ENCODE data around the gene AKT1S1. TPM values are rescaled to one million over a fixed set of nuclear protein-coding genes. Genes with fewer than 3 reads are reported as not detected.

AKT1S1 gene
- total RNA-seq, 4 donors from 2014 or later = 2.6 to 26.7 (median 5.9) TPM

DNA sequence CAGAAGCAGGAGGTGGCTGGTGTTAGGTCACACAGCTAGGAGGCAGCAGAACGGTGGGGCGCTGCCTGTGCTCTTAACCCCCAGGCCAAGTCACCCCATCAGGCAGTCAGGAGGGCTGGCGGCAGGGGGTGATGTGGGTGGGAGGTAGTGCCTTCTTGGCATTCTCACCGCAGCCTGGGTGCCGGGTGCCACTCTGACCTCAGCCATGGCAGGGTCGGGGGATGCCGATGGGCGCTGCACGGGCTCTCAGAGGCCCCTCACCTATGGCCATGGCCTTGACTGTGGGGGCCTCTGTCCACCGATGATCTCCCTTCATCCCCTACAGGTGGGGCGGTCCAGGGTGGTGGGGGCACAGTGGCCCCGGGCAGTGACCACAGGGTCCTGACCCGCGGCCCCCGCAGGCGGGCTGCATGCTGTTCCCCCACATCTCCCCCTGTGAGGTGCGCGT lies 20.6 kb downstream of the AKT1S1 start:
- Histone ChIP-seq H3K9me3 (no peaks in the 10 kb centered on the region), H3K36me3 (no peaks in the 10 kb centered on the region), H3K27ac (no peak overlapping the region), H3K4me3 (no peak overlapping the region), H3K4me1 (peaks cover 0 to 11% of the 10 kb centered on the region in 2 donors), H3K27me3 (no peaks in the 10 kb centered on the region)
- intact Hi-C loops (cut with DNase I; ENCODE audit: low total_unique reads) = no loop called here
- DNase-seq = no peak
- no peak for TF ChIP-seq POLR2A (IDR thresholded peaks at IDR 0.05)
- TF ChIP-seq, protein P1, sequence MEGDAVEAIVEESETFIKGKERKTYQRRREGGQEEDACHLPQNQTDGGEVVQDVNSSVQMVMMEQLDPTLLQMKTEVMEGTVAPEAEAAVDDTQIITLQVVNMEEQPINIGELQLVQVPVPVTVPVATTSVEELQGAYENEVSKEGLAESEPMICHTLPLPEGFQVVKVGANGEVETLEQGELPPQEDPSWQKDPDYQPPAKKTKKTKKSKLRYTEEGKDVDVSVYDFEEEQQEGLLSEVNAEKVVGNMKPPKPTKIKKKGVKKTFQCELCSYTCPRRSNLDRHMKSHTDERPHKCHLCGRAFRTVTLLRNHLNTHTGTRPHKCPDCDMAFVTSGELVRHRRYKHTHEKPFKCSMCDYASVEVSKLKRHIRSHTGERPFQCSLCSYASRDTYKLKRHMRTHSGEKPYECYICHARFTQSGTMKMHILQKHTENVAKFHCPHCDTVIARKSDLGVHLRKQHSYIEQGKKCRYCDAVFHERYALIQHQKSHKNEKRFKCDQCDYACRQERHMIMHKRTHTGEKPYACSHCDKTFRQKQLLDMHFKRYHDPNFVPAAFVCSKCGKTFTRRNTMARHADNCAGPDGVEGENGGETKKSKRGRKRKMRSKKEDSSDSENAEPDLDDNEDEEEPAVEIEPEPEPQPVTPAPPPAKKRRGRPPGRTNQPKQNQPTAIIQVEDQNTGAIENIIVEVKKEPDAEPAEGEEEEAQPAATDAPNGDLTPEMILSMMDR (IDR thresholded peaks at IDR 0.05) = no peak

- intact Hi-C loops (cut with DNase I; ENCODE audit: low total_unique reads) = no loop called here
- H3K27ac ChIP-seq = no peak overlapping the region
Measured at GRCh38 chr19:49855676-49856573, 21.2 kb downstream of the AKT1S1 start.

GRCh38 chr19:49855277-49855675 lies 21.9 kb downstream of the AKT1S1 start:
- DNase-seq = no peak
- Histone ChIP-seq H3K27ac (no peak overlapping the region), H3K27me3 (no peaks in the 10 kb centered on the region), H3K36me3 (no peaks in the 10 kb centered on the region), H3K4me1 (peaks cover 0 to 11% of the 10 kb centered on the region in 2 donors), H3K9me3 (no peaks in the 10 kb centered on the region), H3K4me3 (no peak overlapping the region)
- TF ChIP-seq, protein P1 (IDR thresholded peaks at IDR 0.05) = no peak
- no peak for TF ChIP-seq POLR2A (IDR thresholded peaks at IDR 0.05)
- intact Hi-C loops (cut with DNase I; ENCODE audit: low total_unique reads) = no loop called here

More at GRCh38 chr19:49855676-49856573, 21.2 kb downstream of the AKT1S1 start:
- H3K9me3 ChIP-seq = no peaks in the 10 kb centered on the region
- H3K4me3 ChIP-seq = no peak overlapping the region
- no peak for TF ChIP-seq POLR2A (IDR thresholded peaks at IDR 0.05)
- TF ChIP-seq, protein P1 (IDR thresholded peaks at IDR 0.05) = no peak
- DNase-seq = peak in 1 of 2 donors; percentile 17
- H3K27me3 ChIP-seq = no peaks in the 10 kb centered on the region
- no peaks in the 10 kb centered on the region for H3K36me3 ChIP-seq
- H3K4me1 ChIP-seq = peaks cover 0 to 11% of the 10 kb centered on the region in 2 donors

DNA sequence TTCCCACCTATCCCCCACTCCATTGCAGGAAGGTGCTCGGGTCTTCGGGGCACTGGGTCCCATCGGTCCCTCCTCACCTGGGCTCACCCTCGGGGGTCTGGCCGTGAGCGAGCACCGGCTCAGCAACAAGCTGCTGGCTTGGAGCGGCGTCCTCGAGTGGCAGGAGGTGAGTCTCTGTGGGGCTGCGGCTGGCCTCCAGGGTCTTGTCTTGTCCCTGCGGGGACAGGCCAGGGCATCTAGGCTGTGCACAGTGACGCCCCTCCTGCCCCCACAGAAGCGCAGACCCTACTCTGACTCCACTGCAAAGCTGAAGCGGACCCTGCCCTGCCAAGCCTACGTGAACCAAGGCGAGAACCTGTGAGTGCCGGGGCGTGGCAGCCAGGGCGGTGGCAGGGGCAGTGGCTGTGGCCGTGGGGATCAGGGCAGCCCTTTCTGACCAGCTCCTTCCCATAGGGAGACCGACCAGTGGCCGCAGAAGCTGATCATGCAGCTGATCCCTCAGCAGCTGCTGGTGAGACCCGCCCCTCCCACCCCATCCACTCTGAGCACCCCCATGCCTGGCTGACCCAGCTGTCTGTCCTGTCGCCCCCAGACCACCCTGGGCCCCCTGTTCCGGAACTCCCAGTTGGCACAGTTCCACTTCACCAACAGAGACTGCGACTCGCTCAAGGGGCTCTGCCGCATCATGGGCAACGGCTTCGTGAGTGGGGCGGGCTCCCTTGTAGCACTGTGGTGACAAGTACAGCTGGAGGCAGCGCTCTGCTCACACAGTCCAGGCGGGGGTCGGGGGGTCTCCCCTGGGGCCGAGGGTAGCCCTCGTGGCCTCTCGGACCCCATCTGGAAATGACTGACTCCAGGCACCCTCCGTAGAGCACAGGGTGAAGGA lies 22.5 kb downstream of the AKT1S1 start:
- H3K36me3 ChIP-seq = no peaks in the 10 kb centered on the region
- intact Hi-C loops (cut with DNase I; ENCODE audit: low total_unique reads) = no loop called here
- peak overlapping the region in 1 of 2 donors; percentile 11 for H3K27ac ChIP-seq
- H3K4me1 ChIP-seq = peaks cover 0 to 11% of the 10 kb centered on the region in 2 donors
- no peaks in the 10 kb centered on the region for H3K27me3 ChIP-seq
- peak in 1 of 2 donors; percentile 40 for DNase-seq
- H3K9me3 ChIP-seq = no peaks in the 10 kb centered on the region
- H3K4me3 ChIP-seq = no peak overlapping the region
- no peak for TF ChIP-seq POLR2A (IDR thresholded peaks at IDR 0.05)
- TF ChIP-seq, protein P1 (IDR thresholded peaks at IDR 0.05) = no peak
